GM12873 (cell line): ENCODE measurements around the gene TRABD2A.
A peak's percentile ranks its signal among the peaks of the same experiment; 100 is the strongest.

Experiments
- TF ChIP-seq, protein P1 (sequence below): IDR thresholded peaks from 2 replicates; pipeline ENCODE4 v1.5.1; 2012; ENCODE audit warnings: low read depth, mild to moderate bottlenecking, moderate library complexity, low read length, control low read depth; ENCODE audit not compliant: insufficient read depth; ENCODE audit errors: missing control alignments

TRABD2A gene

DNA sequence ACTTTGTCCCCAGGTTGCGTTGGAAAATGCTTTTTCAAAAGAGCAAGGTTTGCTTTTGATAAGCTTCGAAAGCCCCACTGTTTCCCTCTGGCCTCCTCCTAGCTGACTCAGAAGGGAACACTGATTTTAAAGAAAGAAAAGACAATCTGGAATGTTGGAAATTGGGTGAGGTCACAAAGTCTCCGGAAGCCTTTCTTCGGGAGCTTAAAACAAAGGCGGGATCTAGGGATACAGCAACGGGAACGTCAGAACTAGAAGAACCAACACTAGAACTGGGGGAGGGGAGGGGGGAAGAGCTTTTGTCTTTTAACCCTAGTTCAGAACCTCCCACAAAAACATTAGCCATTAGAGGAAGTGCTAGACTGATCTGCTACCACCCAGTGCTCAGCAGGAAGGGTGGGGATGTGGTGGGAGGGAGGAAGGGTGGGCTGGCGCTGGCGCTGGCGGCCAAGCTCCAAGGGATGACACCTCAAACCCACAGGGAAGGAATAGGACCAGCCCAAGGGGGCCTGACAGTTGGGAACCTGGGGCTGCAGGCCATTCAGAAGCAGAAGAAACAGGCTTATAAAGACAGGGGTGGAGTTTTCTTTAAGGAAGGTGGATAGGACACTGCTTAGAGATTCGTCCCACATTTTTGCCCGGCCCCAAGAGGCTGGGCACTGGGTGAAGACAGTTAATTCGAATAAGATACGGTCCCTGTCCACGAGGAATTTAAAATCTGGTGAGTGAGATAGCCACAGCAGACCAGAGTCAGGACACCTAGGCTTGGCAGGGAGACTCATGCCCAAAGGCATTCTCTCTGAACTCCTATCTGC lies 26.2 kb upstream of the TRABD2A start:
- TF ChIP-seq, protein P1, sequence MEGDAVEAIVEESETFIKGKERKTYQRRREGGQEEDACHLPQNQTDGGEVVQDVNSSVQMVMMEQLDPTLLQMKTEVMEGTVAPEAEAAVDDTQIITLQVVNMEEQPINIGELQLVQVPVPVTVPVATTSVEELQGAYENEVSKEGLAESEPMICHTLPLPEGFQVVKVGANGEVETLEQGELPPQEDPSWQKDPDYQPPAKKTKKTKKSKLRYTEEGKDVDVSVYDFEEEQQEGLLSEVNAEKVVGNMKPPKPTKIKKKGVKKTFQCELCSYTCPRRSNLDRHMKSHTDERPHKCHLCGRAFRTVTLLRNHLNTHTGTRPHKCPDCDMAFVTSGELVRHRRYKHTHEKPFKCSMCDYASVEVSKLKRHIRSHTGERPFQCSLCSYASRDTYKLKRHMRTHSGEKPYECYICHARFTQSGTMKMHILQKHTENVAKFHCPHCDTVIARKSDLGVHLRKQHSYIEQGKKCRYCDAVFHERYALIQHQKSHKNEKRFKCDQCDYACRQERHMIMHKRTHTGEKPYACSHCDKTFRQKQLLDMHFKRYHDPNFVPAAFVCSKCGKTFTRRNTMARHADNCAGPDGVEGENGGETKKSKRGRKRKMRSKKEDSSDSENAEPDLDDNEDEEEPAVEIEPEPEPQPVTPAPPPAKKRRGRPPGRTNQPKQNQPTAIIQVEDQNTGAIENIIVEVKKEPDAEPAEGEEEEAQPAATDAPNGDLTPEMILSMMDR: no peak

DNA sequence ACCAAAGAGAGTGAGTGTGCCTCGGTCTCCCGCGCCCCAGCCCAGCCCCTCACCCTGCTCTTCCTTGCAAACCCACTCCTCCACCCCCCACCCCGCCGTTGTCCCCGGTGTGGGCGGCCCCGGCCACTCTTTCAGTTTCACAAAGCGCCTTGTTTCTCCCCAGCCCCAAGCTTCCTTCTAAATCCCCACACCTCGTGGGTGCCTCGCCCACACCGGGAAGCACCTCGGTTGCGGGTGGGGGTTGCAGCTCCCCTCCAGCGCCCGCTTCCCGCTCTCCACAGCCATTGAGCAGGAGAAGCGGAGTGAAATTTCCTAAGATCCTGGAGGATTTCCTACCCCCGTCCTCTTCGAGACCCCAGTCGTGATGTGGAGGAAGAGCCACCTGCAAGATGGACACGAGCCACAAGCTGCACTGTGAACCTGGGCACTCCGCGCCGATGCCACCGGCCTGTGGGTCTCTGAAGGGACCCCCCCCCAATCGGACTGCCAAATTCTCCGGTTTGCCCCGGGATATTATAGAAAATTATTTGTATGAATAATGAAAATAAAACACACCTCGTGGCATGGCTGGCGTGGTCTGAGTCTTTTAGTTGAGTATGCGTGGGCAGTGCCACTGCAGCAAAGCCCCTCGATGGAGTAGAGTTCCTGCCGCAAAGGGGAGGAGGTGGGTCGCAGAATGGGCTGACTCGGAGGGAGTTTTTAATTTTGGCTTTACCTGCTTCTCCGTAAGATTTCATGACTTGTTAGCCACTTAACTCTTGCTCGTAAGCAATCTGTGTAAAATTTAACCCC lies 25.4 kb upstream of the TRABD2A start:
- TF ChIP-seq, protein P1: no peak

DNA sequence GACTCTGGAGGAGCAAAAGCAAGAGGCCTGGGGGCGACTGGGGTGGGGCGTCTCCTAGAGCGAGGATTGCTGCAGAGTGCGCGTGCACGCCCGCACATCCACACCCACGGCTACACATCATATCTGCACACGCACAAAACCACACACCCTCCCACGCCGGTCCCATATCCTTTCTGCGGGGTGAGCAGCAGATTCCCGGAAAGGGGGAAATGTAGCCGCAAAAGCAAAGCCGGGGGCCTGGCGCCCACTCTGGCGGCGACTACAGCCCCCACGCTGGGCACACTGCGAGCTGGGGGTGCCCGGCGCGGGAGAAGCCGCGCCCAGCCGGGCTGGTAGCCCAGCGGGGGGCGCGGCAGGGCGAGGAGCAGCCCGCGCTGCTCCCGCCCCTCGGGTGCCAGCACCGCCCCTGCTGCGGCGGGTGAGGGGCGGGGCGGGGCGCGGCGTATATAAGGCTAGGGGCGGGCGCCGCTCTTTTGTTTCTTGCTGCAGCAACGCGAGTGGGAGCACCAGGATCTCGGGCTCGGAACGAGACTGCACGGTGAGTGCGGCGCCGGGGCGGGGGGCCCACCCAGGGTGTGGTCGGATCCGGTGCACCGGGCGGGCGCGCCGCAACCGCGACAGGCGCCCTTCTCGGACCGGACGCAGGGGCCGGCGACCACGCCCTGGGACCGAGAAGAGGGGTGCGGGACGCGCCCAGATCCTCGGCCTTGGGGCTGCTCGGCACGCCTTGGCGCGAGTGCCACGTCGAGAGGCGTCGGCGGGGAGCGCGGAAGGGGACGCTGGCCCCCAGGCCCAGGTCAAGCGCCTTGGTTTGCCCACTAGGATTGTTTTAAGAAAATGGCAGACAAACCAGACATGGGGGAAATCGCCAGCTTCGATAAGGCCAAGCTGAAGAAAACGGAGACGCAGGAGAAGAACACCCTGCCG lies 24.6 kb upstream of the TRABD2A start, which contains the start of gene TMSB10:
Gene TMSB10, plus strand, starts transcription at position 476 of the 927 bp plus-strand sequence.
- TF ChIP-seq, protein P1: peak; percentile 31

DNA sequence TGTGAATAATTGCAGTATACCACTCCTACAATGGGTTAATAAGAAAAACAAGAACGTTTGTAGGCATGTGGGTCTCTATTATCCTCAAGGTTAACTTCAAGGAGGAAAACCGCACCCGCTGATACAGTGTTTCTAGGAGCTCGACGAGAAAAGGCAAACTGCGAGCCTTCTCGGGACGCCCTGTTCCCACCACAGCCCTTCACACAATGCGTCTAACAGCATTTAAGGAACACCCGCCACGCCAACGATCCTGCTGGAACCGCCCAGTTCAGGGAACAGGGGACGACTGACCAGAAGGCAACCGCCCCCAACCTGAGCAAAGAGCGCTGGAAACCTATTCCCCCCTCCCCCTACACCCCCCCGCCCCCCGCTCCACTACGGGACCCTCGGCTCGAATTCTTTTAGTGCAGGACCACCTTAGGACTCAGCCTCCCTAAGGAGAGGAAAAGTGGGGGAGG lies 23.9 kb upstream of the TRABD2A start:
- TF ChIP-seq, protein P1: no peak

DNA sequence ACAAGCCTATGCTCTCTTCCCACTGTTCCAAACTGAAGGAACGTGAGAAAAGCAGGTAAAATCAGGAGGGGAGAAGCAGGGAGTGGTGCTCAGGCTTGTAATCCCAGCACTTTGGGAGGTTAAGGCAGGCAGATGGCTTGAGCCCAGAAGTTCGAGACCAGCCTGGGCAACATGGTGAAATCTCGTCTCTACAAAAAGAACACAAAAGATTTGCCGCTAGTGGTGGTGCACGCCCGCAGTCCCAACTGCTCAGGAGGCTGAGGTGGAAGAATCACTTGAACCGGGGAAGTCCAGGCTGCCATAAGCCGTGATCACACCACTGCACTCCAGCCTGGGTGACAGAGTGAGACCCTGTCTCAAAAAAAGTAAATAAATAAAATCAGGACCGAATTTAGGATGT lies 23.3 kb upstream of the TRABD2A start:
- TF ChIP-seq, protein P1: no peak

DNA sequence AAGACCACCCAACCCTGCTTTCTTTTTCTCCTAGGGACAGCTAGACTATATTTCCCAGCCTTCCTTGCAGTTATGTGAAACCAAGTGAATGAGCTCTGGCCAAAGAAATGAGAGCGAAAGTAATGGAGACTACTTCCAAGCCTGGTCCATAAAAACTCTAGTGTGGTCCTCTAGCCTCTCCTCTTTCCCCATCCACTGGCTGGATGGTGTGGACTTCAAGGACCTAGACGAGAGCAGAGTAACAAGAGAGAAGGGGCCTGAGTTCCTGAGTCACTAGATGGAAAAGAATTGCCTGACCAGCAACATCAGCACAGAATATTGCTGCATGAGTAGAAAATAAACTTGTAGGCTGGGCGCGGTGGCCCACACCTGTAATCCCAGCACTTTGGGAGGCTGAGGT lies 21.6 kb upstream of the TRABD2A start:
- TF ChIP-seq, protein P1: no peak
